Activated CD8-positive, alpha-beta memory T cell treated with anti-CD3 and anti-CD28 coated beads, Interleukin-2, amount 50 U/mL, for 24 hours (primary cell): ENCODE results near the gene SLC30A2.

Experiments
- DNase-seq: peaks from one replicate; pipeline ENCODE4 v3.0.0-alpha.2; 2020; ENCODE audit errors: extremely low read depth

SLC30A2 gene

DNA sequence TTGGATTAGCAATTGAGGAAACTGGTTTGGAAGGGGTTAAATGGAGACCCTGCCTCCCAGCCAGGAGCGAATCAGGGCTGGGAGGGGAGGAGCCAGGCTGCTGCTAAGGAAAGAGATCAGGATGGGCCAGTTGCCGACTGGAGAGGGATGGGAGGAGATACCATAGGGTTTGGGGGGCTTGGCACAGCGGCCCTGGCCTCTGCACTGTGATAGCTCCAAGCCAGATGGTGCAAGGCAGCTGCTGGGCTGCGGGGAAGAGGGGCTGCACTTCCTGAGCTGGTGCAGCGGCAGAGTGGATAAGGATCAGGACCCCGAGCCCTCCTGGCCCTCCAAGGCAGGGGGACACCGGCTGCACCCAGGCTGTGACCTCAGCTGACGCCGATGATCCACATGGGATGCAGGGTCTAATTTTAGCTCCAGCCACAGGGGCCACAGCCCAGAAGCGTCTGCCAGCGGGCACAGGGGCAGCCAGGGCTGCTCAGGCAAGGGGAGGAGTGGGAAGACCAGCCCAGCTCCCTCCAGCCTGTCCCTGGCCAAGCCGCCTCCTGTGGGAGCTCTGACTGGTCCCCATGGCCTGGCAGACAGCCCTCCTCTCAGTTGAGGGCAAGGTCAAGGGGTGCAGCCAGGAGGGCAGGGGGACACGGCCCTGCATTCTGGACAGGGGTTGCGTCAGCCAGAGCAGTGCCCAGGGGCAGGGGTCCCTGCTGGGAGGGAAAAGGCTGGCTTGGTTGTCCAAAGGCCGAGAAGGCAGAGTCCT is 24.1 kb downstream of the SLC30A2 start, which contains the start of gene EXTL1:
EXTL1 (plus strand) TSS at position 129 of the 757 bp plus-strand sequence. CDS start 872 bp downstream, outside the sequence.
- DNase-seq, result no peak

DNA sequence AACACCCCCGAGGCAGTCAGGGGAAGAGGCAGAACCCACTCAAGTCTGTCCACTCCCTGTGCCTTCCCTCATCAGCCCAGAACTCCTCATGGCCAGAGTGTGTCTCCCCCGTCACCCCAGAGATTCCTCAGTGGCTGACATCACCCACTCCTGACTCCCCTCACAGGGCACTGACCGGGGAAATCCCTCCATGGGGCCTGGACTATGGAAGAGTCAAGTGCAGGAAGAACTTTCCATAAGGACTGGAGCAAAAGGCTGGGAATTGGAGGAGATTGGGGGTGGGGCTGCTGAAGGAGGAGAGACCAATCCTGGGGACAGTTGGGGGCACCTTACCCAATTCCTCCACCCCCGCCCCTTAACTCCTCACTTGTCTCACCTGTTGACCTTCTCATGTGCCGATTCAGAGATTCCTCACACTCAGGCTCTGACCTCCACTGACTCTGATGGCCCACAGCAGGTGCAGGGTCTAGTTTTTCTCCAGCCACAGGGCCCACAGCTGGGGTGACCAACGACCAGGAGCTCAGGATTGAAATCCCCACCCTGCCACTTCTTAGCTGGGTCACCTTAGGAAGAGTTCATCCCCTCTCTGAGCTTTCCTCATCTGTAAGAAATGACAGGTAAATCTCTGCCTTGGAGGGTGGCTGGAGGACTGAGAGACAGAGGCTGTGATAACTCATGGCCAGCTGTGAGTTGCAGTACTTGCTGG is 24.8 kb downstream of the SLC30A2 start:
- no peak for DNase-seq

DNA sequence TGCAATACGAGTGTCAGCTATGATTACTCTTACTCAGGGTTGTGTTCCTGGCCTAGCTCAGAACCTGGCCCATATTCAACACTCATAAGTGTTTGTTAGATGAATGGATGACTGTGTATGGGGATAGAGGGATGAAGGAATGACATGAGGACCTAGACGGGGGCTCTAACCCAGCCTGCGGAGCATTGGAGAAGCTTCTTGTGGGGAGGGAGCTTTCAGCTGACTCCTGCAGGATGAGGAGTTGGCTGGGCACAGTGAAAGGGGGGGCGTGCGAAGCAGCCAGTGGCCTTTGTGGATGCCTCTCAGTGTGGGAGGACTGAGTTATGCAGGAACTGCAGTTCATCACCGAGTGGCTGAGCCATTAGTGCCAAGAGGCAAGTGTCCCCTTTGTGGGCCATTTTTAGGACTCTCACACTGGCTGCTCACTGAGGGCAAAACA is 25.6 kb downstream of the SLC30A2 start:
- no peak for DNase-seq

DNA sequence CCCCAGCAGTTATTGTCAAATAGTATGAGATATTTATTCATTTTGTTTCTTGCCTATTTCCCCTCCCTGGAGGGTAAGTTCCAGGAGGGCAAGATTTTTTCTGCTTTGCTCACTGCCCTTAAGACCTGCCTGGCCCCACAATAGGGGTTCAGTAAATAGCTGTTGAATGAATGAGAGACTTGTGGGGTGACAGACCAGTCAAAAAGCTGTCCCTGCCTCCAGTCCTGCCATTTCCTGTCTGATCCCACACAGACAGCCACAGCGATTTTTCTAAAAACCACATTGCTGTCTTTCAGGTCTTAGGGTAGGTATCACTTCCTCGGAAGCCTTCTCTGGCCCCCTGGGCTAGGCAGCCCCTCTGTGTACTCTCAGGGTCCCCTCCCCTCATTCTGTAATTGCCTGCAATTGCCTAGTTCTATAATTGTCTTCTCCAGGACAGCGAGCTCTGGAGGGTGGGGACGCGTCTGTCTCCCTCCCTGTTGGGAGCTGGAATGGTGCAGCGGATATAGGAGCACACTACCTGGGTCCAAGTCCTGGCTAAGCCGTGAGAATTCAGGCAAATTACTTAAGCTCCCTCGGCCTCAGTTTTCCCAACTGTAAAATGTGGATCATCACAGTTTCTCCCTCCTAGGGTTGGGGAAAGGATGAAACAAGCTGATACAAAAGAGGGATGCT is 26.1 kb downstream of the SLC30A2 start:
- DNase-seq, result no peak

DNA sequence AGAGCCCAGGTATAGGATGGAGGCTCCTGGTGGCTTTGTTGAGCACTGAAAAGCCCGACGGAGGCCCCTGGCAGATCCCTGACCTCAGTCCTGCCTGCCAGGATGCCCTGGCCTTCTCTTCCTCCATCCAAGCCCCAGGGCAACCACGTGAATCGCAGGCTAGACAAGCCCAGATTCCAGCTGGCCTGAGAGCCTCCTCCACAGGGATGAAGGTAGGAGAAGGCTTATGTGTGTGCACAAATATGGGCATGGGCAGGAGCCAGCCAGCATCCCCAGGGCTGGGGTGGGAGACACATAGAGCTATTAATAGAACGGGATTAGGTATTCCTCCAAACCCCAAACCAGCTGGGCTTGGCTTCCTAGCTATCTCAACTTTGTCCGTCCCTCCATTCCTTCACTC is 28.3 kb downstream of the SLC30A2 start:
- DNase-seq, result no peak

DNA sequence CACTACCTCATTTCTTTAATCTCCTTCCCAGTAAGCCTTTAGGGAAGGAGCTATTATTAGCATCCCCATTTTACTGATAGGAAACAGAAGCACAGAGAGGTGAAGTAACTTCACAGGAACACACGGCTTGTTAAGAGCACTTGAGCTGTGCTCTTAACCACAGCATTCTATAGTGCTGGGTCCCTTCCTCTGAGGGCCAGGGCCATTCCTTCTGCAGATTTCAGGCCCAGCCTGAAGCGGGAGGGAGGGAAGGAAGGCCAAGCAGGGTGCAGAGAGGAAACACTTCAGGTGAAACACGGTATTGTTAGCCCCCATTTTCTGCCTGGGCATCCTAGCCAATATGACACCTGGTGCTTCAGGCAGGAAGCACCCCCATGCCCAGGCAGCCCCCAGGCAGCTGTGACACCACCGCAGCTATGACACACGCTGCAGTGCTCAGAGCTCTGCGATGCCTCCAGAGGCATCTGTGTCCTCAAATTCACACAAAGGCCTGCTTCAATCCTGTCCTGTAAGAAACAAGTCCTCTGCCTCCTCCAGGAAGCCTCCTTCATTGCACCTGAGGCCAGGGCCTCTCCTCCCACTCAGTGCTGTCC is 28.9 kb downstream of the SLC30A2 start:
- DNase-seq, result no peak

DNA sequence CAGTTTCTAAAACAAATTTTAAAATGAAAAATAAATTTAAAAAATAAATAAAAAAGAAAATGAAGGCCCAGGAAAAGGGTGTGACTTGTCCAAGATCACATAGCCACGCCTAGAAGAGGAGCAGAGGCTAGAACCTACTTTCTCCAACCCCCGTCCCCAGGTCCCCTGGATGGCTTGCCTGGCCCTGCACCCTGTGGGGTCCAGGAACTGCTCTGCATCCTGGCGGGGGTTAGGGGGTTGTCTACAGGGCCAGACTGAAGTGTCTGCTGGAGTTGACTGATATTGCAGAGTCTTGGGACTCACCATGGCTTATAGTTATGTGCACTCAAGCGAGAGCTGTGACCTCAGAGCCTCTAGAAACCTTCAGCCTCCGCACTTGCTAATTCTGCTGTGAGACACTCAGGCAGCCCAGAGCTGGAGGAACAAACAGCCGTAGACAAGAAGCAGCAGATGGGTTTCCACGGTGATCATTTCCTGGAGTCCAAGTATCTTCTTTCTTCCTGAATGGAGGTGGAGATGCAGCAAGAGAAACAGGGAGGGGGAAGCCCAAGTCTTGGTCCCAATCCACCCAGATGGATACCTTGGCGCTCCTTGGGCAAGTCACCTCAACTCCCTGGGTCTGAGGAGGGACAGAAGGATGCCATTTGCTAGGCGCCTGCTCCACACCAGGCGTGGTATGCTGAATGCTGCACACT is 29.5 kb downstream of the SLC30A2 start:
- DNase-seq, result no peak

DNA sequence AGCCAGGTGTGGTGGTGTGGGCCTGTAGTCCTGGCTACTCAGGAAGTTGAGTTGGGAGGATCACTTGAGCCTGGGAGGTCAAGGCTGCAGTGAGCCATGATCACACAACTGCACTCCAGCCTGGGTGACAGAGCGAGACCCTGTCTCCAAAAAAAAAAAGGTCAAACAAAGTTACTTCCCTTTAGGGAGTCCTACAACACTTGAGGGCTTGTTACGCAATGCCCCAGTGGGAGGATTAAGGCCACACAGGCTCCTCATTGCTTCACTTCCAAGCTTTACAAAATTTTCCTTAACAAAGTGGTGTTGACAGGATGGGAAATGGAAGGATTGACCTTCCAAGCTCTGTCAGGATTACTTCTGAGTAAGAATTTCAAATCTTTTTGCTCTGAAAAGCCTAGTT is 30.6 kb downstream of the SLC30A2 start:
- no peak for DNase-seq

DNA sequence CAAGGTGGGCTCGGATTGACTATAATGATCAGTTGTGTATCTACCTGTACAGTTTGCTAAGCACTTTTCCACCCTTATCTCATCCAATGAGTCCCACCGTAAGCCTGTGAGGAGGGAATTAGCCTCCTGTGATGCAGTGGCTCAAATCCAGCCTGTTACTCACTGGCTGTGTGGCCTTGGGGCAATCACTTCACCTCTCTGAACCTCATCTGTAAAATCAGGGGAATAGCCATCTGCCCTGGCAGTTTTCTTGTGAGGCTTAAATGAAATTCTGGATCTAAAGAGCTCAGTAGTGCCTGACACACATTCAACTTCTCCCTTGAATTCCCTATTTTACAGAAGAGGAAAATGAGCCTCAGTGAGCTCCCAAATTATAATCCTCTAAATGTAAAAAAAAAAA is 31.7 kb downstream of the SLC30A2 start:
- DNase-seq, result no peak

DNA sequence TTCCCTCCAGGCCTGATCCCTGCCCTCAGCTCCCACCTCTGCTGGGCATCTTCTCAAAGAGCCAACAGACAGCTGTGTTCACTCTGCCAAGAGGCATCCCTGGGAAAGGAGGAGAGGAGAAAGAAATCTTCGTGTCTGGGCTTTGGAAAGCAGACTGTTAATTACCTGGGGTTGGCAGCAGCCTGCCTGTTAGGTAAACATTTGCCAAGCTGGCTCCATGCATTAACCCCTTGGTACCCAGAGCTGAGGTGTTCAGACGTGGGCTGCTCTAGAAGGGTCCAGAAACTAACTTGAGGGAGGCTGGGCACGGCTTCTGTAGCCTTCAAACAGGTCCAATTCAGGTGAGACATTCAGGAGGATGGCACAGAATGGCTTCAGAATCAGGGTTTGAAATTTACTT is 33.1 kb downstream of the SLC30A2 start:
- no peak for DNase-seq

DNA sequence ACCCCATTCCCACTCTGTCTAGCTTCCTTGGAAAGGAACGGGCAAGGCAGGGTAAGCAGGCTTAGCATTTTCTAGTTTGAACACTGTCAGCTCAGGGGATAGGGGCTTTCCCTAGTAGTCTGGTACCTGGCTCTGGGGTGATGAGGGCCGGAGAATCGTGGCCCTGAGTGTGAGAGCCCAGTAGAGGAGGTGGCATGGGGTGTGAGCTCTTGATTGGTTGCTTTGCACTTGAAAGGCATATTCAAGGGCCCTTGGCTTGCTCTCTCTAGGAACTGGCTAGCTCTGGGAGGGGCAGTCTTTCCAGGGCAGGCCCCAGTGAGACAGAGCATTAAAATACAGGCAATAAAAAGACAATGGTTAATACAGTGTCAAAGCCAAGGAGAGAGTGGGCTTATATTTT is 35.1 kb downstream of the SLC30A2 start:
- no peak for DNase-seq

DNA sequence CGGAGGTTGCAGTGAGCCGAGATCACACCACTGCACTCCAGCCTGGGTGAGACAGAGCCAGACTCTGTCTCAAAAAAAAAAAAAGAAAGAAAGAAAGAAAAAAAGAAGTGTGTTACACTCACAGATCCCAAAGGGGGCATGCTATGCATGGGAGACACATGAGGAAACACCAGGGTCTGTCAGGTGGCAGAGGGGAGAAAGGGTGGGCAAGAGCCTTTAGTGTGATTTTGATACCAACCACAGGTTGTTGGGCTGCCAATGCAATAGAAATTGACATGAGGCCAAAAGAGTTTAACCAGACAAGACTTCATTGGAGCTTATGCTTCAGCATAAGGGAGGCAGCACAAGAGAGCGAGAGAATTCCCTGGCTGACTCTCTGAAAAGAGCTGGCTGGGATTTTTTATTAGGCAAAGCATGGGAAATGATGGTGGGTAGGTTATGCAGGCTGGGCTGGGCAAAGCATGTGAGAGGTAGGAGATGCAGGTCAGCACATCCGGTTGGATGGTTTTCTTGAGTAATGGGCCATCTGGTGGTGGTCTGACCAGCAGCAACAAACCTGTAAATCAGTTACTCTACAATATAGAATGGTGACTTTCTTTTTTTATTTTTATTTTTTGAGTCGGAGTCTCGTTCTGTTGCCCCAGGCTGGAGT is 36.0 kb downstream of the SLC30A2 start:
- no peak for DNase-seq

DNA sequence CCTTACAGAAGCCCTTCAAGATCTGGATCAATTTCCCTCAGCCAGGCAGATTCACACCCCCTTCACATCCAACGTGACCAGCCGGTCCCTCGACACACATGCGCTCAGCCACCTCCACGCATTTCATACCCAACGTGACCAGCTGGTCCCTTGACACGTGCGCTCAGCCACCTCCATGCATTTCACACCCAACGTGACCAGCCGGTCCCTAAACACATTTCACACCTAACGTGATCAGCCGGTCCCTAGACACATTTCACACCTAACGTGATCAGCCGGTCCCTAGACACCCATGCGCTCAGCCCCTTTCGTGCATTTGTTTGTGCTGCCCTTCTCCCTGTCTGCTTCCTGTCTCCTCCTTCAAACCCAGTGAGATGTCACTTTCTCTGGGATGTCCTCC is 39.2 kb downstream of the SLC30A2 start:
- no peak for DNase-seq

DNA sequence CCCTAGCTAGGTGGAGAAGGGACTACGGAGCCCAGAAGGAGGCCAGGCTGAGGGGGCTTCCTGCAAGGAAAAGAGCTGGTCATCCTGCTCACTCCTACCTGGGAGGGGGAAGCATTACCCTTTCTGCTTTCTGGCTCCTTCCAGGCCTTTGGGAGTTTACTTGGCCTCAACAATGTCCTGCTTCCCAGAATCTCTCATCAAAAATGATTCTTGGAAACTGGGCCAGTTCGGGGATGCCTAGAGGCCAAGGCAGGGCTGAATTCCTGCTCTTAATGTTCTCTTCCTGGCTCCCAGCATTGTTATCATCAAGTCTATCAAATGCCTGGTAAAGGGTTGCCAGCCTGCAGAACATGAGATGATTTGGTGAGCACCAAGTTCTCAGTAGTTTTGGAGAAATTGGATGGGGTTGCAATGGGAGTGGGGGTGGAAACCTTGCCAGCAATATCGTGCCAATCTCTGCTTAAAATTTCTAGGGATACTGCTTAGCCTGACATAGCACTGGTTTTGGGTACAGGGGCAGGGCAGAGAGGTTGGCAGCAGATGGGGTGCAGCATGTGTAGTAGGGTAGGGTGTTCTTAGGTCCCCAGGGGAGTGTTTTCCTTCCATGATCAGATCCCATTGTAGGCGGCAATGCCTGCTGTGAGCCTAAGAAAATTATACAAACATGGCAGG is 40.3 kb downstream of the SLC30A2 start:
- DNase-seq, result no peak

DNA sequence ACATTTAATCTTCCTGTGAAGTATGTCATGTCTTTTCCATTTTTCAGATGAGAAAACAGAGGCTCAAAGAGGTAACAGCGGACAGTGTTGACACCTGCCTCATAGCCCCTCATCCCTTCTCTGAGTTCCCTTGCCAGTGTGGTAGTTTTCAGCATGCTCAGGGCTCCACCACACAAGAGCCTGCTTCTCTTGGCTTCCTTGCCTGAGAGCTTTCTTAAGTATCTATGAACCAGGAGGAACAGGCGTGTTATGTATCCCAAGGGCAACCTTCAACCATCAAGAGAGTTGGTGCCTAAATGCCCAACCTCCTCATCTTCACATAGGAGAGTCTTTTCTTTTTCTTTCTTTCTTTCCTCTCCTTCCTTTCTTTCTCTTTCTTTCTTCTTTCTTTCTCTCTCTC is 42.2 kb downstream of the SLC30A2 start:
- DNase-seq, result no peak

DNA sequence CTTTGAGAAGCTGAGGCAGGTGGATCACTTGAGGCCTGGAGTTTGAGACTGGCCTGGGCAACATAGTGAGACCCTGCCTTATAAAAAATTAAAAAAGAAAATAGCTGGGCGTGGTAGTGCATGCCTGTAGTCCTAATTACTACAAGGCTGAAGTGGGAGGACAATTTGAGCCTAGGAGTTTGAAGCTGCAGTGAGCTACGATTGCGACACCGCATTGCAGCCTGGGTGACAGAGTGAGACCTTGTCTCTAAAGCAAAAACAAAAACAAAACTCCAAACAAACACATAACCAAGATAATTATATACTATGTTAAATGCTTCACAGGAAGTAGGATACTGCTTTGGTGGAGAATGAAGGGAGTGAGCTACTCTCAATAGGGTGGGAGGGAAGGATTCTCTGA is 42.7 kb downstream of the SLC30A2 start:
- DNase-seq, result no peak

DNA sequence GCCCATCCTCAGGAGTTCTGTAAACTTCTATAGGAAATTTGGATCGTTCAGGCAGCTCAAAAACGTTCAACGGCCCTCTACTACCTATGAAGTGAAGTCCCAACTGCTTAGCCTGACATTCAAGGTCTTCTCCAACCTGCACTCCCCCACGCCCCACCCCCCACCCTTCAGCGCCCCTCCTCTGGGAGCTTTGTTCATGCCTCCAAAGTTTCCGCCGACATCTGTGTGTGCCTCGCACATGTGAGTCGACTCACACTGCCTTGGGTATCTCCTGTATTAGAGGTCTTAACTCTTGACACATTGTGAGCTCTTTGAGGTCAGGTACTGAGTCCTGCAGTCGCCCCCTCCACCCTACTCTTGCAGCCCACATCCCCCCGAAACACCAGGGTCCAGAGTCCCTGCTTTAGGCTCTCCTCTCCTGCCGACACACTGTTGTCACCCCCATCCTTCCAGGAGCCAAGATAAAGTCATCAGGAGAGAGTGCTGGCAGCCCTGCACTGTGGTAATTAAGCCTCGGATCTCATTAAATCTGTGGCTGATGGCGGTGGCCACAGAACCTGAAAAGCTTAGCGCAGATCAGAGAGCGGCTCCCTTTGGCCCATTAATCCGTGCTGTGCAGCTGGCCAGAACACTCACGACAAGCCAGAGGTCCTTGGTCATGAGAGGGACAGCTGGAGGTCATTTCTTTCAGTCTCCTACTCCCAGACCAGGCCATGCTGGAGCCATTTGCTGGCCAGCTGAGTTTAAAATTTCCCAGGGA is 46.7 kb downstream of the SLC30A2 start:
- DNase-seq, result no peak

DNA sequence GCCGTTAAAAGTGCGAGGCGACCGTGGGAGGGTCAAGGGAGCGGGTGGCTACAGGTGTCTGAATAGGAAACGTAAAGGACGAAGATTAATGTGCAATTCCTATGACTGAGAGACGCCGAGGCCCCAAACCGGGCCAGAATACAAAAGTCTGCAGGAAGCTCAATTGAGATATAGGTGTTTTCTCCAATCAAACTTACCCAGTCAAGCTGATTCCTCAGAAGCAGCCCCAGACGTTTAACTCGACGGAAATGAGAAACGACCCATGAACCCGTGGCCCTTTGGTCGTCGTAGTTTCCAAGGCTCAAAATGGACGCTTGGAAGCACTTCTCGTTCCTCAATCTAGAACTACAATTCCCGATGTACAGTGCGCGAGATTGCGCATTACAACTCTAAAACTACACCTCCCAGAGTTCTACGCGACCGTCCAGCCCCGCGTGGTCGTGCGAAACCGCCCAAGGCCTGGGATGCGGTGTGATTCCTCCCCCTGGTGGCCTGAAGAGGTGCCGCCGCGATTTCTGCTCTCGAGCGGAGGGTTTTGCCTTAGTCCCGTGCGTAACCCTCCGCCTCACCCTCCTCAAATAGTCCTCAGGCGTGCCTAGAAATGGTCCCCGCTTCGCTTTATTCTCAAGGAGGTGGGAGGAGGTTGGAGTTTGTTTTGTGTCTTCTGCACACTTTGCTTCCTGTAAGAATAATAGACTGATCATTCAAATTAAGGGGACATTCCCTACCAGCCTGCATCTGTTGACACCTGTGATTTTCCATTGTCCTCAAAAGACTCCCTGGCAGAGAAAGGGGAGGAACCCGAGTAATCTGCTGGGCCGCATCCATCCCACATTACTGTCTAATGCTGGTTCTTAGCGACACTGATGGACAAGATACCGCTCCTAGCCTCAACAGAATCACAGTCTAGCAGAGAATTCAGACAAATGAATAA is 47.8 kb downstream of the SLC30A2 start, which contains the start of gene PAFAH2:
PAFAH2 (minus strand) TSS at position 236 of the 934 bp plus-strand sequence. CDS start 7,247 bp downstream, outside the sequence.
- DNase-seq, result peak; percentile 94
